ENCODE data around the gene DCC.

DCC gene

GRCh38 chr18:53139746-53140500 lies 799.9 kb downstream of the DCC start:
- in situ Hi-C loops (cut with HindIII; ENCODE audit: low sequenced_read_pairs): no loop called here

- in situ Hi-C loops (cut with HindIII; ENCODE audit: low sequenced_read_pairs): no loop called here
Observed at GRCh38 chr18:53142005-53142404, 802.0 kb downstream of the DCC start.

- in situ Hi-C loops (cut with HindIII; ENCODE audit: low sequenced_read_pairs): no loop called here
Observed at GRCh38 chr18:53147472-53147871, 807.5 kb downstream of the DCC start.

- in situ Hi-C loops (cut with HindIII; ENCODE audit: low sequenced_read_pairs): no loop called here
Observed at GRCh38 chr18:53148123-53148522, 808.1 kb downstream of the DCC start.

- in situ Hi-C loops (cut with HindIII; ENCODE audit: low sequenced_read_pairs): no loop called here
Observed at GRCh38 chr18:53152476-53152875, 812.5 kb downstream of the DCC start.

GRCh38 chr18:53153281-53153680 lies 813.3 kb downstream of the DCC start:
- in situ Hi-C loops (cut with HindIII; ENCODE audit: low sequenced_read_pairs): no loop called here

- in situ Hi-C loops (cut with HindIII; ENCODE audit: low sequenced_read_pairs): no loop called here
Observed at GRCh38 chr18:53153800-53154199, 813.8 kb downstream of the DCC start.

- in situ Hi-C loops (cut with HindIII; ENCODE audit: low sequenced_read_pairs): no loop called here
Observed at GRCh38 chr18:53165770-53166169, 825.8 kb downstream of the DCC start.

GRCh38 chr18:53169346-53169745 lies 829.3 kb downstream of the DCC start:
- in situ Hi-C loops (cut with HindIII; ENCODE audit: low sequenced_read_pairs): no loop called here

- in situ Hi-C loops (cut with HindIII; ENCODE audit: low sequenced_read_pairs): no loop called here
Observed at GRCh38 chr18:53191634-53192033, 851.6 kb downstream of the DCC start.

- in situ Hi-C loops (cut with HindIII; ENCODE audit: low sequenced_read_pairs): no loop called here
Observed at GRCh38 chr18:53193870-53194269, 853.9 kb downstream of the DCC start.

GRCh38 chr18:53219853-53220252 lies 879.9 kb downstream of the DCC start:
- in situ Hi-C loops (cut with HindIII; ENCODE audit: low sequenced_read_pairs): no loop called here

GRCh38 chr18:53224128-53224778 lies 884.3 kb downstream of the DCC start:
- in situ Hi-C loops (cut with HindIII; ENCODE audit: low sequenced_read_pairs): no loop called here

- in situ Hi-C loops (cut with HindIII; ENCODE audit: low sequenced_read_pairs): no loop called here
Observed at GRCh38 chr18:53225567-53226325, 885.7 kb downstream of the DCC start.

- in situ Hi-C loops (cut with HindIII; ENCODE audit: low sequenced_read_pairs): no loop called here
Observed at GRCh38 chr18:53234610-53235009, 894.6 kb downstream of the DCC start.

- in situ Hi-C loops (cut with HindIII; ENCODE audit: low sequenced_read_pairs): no loop called here
Observed at GRCh38 chr18:53241161-53241560, 901.2 kb downstream of the DCC start.

GRCh38 chr18:53253789-53254188 lies 913.8 kb downstream of the DCC start:
- in situ Hi-C loops (cut with HindIII; ENCODE audit: low sequenced_read_pairs): no loop called here

GRCh38 chr18:53254265-53254664 lies 914.3 kb downstream of the DCC start:
- in situ Hi-C loops (cut with HindIII; ENCODE audit: low sequenced_read_pairs): no loop called here

- in situ Hi-C loops (cut with HindIII; ENCODE audit: low sequenced_read_pairs): no loop called here
Observed at GRCh38 chr18:53261241-53261640, 921.2 kb downstream of the DCC start.

- in situ Hi-C loops (cut with HindIII; ENCODE audit: low sequenced_read_pairs): no loop called here
Observed at GRCh38 chr18:53266850-53267249, 926.9 kb downstream of the DCC start.

- in situ Hi-C loops (cut with HindIII; ENCODE audit: low sequenced_read_pairs): no loop called here
Observed at GRCh38 chr18:53268455-53268854, 928.5 kb downstream of the DCC start.

- in situ Hi-C loops (cut with HindIII; ENCODE audit: low sequenced_read_pairs): no loop called here
Observed at GRCh38 chr18:53281406-53281805, 941.4 kb downstream of the DCC start.

Measured in endothelial cell of hepatic sinusoid (primary cell).